K562 (cell line): ENCODE results near the gene BCAR3. TPM values are rescaled to one million over a fixed set of nuclear protein-coding genes. Genes with fewer than 3 reads are reported as not detected.

ENCODE experiments used
- ATAC-seq: fragments of 200-7000 bp; cut with Tn5 transposase; 3 replicates; pipeline ENCODE4 v1.9.1; 2020; ENCODE audit warnings: moderate library complexity
- BruUV-seq: library from RNA; stranded (reverse); fragments of 400-500 nt; replicated peaks from 2 replicates; lab custom pipeline; 2021; lab: Mats Ljungman, UMichigan
- CTCF ChIA-PET: fragments of 300-600 bp; formaldehyde crosslinking; extraction: SDS; loops from one replicate; lab custom pipeline; 2021; ENCODE audit warnings: low intra/inter-chr PET ratio; lab: Yijun Ruan, JAX
- POLR2A ChIA-PET: fragments of 300-600, 350-650 bp; sonication (Branson Sonifier 250); formaldehyde crosslinking; extraction: SDS; loops from one replicate; lab custom pipeline; 2021; ENCODE audit warnings: antibody characterized with exemption, inconsistent platforms; lab: Yijun Ruan, JAX
- DNase-seq, 4 experiments: peaks; one replicate each; pipeline versions ENCODE4 v3.0.0 to v3.0.0-alpha.2; 2011 to 2018; ENCODE audit warnings: low spot score in 3 of 4, mixed read lengths in 3 of 4; ENCODE audit errors: extremely low read depth in 1 of 4
- FAIRE-seq: peaks from 2 replicates; lab custom pipeline; 2011; peaks lifted over from hg19 to GRCh38; lab: Jason Lieb, UNC
- H2AFZ ChIP-seq: 2 replicates; pipeline ENCODE4 v1.6.0; 2011; ENCODE audit warnings: low read depth, low read length, control low read depth, inconsistent platforms
- H3K27ac ChIP-seq: fragments of 200-600 bp; 3 replicates; pipeline ENCODE4 v1.8.0; 2011; ENCODE audit warnings: low read depth, mild to moderate bottlenecking, control low read depth, inconsistent platforms, low read length, moderate library complexity, mixed read lengths; ENCODE audit errors: extremely low read depth
- H3K27me3 ChIP-seq, 2 experiments: fragments of 300-600 bp in 1 of 2; 2 replicates in 1 of 2; 3 replicates in 1 of 2; pipeline versions ENCODE4 v1.6.0 to v1.8.0; 2011; ENCODE audit warnings: inconsistent platforms in 2 of 2, low read length in 2 of 2, mild to moderate bottlenecking in 1 of 2, mixed read lengths in 1 of 2, moderate library complexity in 1 of 2; ENCODE audit not compliant: control insufficient read depth in 2 of 2, insufficient read depth in 2 of 2
- H3K36me3 ChIP-seq: fragments of 300-600 bp; 3 replicates; pipeline ENCODE4 v1.8.0; 2011; ENCODE audit warnings: mild to moderate bottlenecking, low read length, inconsistent platforms; ENCODE audit not compliant: control insufficient read depth, insufficient read depth
- H3K4me1 ChIP-seq, 2 experiments: fragments of 200-600 bp in 1 of 2; replicated peaks in 1 of 2; 2 replicates in 1 of 2; 3 replicates in 1 of 2; pipeline versions ENCODE4 v1.5.1 to v1.8.0; 2011; ENCODE audit warnings: inconsistent platforms in 2 of 2, low read length in 2 of 2, mild to moderate bottlenecking in 1 of 2, mixed read lengths in 1 of 2, moderate library complexity in 1 of 2; ENCODE audit not compliant: control insufficient read depth in 2 of 2, insufficient read depth in 2 of 2
- H3K4me2 ChIP-seq: 2 replicates; pipeline ENCODE4 v1.6.1; 2011; ENCODE audit warnings: low read length, control low read depth, inconsistent platforms, mixed read lengths; ENCODE audit not compliant: insufficient read depth
- H3K4me3 ChIP-seq: fragments of 200-600 bp; sonication (generic), shearing (Covaris generic); 2 replicates; pipeline ENCODE4 v1.5.1; 2016; ENCODE audit warnings: control low read depth, inconsistent platforms
- H3K79me2 ChIP-seq: fragments of 200-600 bp; 3 replicates; pipeline ENCODE4 v1.8.0; 2011; ENCODE audit warnings: low read length, inconsistent platforms; ENCODE audit not compliant: control insufficient read depth, insufficient read depth
- H3K9ac ChIP-seq, 2 experiments: 2 replicates each; pipeline versions ENCODE4 v1.6.0 to v1.6.1; 2011; ENCODE audit warnings: low read depth in 2 of 2, low read length in 2 of 2, control low read depth in 1 of 2, inconsistent platforms in 1 of 2, mild to moderate bottlenecking in 1 of 2, mixed read lengths in 1 of 2; ENCODE audit not compliant: insufficient read depth in 1 of 2
- H3K9me1 ChIP-seq: one replicate; pipeline ENCODE4 v1.6.0; 2011; ENCODE audit warnings: inconsistent platforms, mild to moderate bottlenecking, low read length, moderate library complexity; ENCODE audit not compliant: control insufficient read depth, insufficient read depth
- H3K9me3 ChIP-seq: replicated peaks from 2 replicates; pipeline ENCODE4 v1.5.1; 2011; ENCODE audit warnings: low read depth, low read length, inconsistent platforms; ENCODE audit not compliant: control insufficient read depth, insufficient read depth
- H4K20me1 ChIP-seq: replicated peaks from 2 replicates; pipeline ENCODE4 v1.6.1; 2011; ENCODE audit warnings: low read length, inconsistent platforms, mixed read lengths; ENCODE audit not compliant: control insufficient read depth, insufficient read depth
- HIVEP1 ChIP-seq: fragments of 250-450 bp; sonication (Bioruptor Pico); IDR thresholded peaks from 2 replicates; pipeline ENCODE4 v1.4.0; 2020; ENCODE audit warnings: mild to moderate bottlenecking
- NR2C2 ChIP-seq, 2 experiments: fragments of 200-800 bp in 1 of 2; sonication (Bioruptor generic) in 1 of 2; sonication (generic) in 1 of 2; formaldehyde crosslinking in 1 of 2; IDR thresholded peaks; 2 replicates each; pipeline versions ENCODE4 v1.6.1 to v1.8.0; 2016 to 2022; ENCODE audit warnings: mild to moderate bottlenecking in 1 of 2, missing compliant biosample characterization in 1 of 2, missing genetic modification characterization in 1 of 2, missing genetic modification reagents in 1 of 2
- PRDM10 ChIP-seq: fragments of 450-650 bp; IDR thresholded peaks from 2 replicates; pipeline ENCODE4 v1.6.1; 2018; ENCODE audit not compliant: partially characterized antibody
- RB1 ChIP-seq: fragments of 450-650 bp; IDR thresholded peaks from 2 replicates; pipeline ENCODE4 v1.6.1; 2017; ENCODE audit warnings: low read depth, mild to moderate bottlenecking
- TAF15 ChIP-seq: fragments of 200-400 bp; formaldehyde crosslinking; IDR thresholded peaks from 2 replicates; pipeline ENCODE4 v1.6.1; 2017; ENCODE audit warnings: mild to moderate bottlenecking, low read depth, low read length, moderate library complexity
- ZNF274 ChIP-seq: IDR thresholded peaks from 2 replicates; pipeline ENCODE4 v1.6.1; 2011; ENCODE audit warnings: low read depth, mild to moderate bottlenecking, low read length, moderate library complexity, borderline replicate concordance
- ZNF609 ChIP-seq: sonication (generic); formaldehyde crosslinking; IDR thresholded peaks from 2 replicates; pipeline ENCODE4 v1.8.1; 2023; ENCODE audit warnings: missing genetic modification reagents, mild to moderate bottlenecking, borderline replicate concordance
- WGBS: fragments of 100-300 bp; shearing (Covaris generic); methylation state at CpG from one replicate; pipeline ENCODE4 v1.1.6; 2016; ENCODE audit warnings: low coverage, mixed read lengths; ENCODE audit not compliant: insufficient coverage; ENCODE audit errors: missing lambda C conversion rate; 5-methylcytosine and 5-hydroxymethylcytosine counted together
- in situ Hi-C: fragments of 300-500 bp; cut with MboI; formaldehyde crosslinking; loops from 4 replicates; pipeline ENCODE4 v1.15.0; 2018; ENCODE audit warnings: inconsistent platforms, mixed read lengths
- intact Hi-C: fragments of 100-400 bp; cut with micrococcal nuclease; formaldehyde crosslinking; loops from 2 replicates; pipeline ENCODE4 v1.14.2; 2022
- polyA plus RNA-seq, 8 experiments: library from polyadenylated mRNA; depleted of rRNA in 4 of 8; stranded (reverse) in 5 of 8; unstranded in 3 of 8; fragments of >200 nt; fragmentation: Nextera tagmentation in 2 of 8; fragmentation: Illumina TruSeq in 1 of 8; extraction: Ambion mirVana in 2 of 8; extraction: Trizol in 1 of 8; gene quantifications; 2 replicates each; pipeline versions ENCODE4 v1.2.1 to v1.2.3, GENCODE V29; 2011 to 2014; ENCODE audit warnings: inconsistent platforms in 1 of 8, missing spikeins in 1 of 8
- total RNA-seq, 7 experiments: library from RNA; depleted of rRNA in 6 of 7; stranded (reverse); fragments of >200 nt in 6 of 7; fragmentation: Illumina TruSeq in 2 of 7; extraction: Trizol in 2 of 7; gene quantifications; 2 replicates each; pipeline versions ENCODE4 v1.2.1 to v1.2.3, GENCODE V29; 2011 to 2021; ENCODE audit warnings: low replicate concordance in 1 of 7
- TF ChIP-seq, protein P1 (sequence below): fragments of 450-650 bp; IDR thresholded peaks from 2 replicates; pipeline ENCODE4 v1.7.1; 2018; ENCODE audit warnings: mild to moderate bottlenecking, low read depth; ENCODE audit not compliant: partially characterized antibody

The BCAR3 gene
- total and polyA plus RNA-seq, 9 of the 15 experiments (the other 6 are each of a cell fraction or from before 2014, with no cell fraction given), result 1.8 to 6.3 (median 3.8) TPM

DNA sequence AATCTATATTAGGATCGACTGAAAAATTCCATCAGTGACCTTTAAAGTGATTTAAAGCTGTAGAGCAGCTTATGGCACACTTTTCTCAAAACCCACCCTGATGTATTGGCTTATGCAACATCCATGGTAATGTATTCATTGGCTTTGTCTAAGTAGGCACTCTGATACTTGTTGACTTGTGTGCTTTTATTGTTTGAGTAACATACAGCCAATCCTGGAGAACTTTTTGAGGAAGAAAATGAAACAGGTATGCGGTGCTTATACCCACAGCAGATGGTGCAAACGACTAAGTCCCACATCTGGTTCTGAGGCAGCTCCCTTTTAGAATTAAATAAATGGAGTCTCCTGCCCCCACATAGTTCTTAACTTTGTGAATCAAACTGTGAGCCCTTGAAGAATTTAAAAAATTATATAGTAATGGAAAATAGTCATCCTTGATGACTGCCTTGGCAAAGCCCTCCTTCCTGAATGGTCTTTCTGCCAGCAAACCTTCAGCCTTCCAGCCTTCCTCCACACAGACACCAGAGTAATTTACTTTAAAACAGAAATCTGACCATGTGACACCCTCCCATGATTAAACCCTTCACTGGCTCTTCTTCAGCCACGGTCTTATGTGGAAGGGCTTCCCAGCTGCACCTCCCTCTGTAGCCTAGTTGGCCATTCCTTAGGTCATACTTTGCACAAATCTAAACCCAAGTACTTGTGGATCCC, 116.0 kb downstream of the BCAR3 start:
- Histone ChIP-seq H3K9me1 (no peaks in the 10 kb centered on the region), H4K20me1 (no peaks in the 10 kb centered on the region), H3K4me2 (peak overlapping the region; percentile 84), H3K36me3 (no peaks in the 10 kb centered on the region; the same call in 2 of the 3 replicates), H3K4me3 (peak overlapping the region; percentile 25; the same call in 1 of the 2 replicates), H3K27ac (no peak overlapping the region), H3K27me3 (no peaks in the 10 kb centered on the region), H3K9ac (peak overlapping the region; percentile 60 to 76; a peak in 2 of 4 replicates), H3K9me3 (no peaks in the 10 kb centered on the region), H2AFZ (peak overlapping the region; percentile 42), H3K79me2 (peaks cover 6% of the 10 kb centered on the region; the same call in 2 of the 3 replicates), H3K4me1 (peaks cover 11 to 17% of the 10 kb centered on the region in 2 experiments)
- DNase-seq, result no peak
- intact Hi-C loops, result loop anchor here (10.0 kb wide), 1 partner anchor 61 kb away; no protein-coding TSS in a partner anchor
- in situ Hi-C loops, result no loop called here
- ChIA-PET POLR2A (interaction anchor here (0.6 to 2.2 kb wide), 2 partner anchors 10 to 65 kb away, joined by 3 to 6 read pairs; no protein-coding TSS in a partner anchor), CTCF (no interaction called here)
- WGBS, result 62% methylated on average over 4 of the region's 4 CpGs
- no peak for ATAC-seq
- no peak for FAIRE-seq
- BruUV-seq, result no TSS peak
- TF ChIP-seq ZNF609 (CRISPR knock-in tag), result no peak
- no peak for TF ChIP-seq TAF15
- no peak for TF ChIP-seq NR2C2 (CRISPR knock-in tag; IDR thresholded peaks at IDR 0.05)
- no peak for TF ChIP-seq NR2C2 (tag; IDR thresholded peaks at IDR 0.05)
- no peak for TF ChIP-seq PRDM10
- TF ChIP-seq RB1, result no peak
- TF ChIP-seq ZNF274, result no peak
- no peak for TF ChIP-seq HIVEP1 (CRISPR knock-in tag)
- TF ChIP-seq, protein P1, sequence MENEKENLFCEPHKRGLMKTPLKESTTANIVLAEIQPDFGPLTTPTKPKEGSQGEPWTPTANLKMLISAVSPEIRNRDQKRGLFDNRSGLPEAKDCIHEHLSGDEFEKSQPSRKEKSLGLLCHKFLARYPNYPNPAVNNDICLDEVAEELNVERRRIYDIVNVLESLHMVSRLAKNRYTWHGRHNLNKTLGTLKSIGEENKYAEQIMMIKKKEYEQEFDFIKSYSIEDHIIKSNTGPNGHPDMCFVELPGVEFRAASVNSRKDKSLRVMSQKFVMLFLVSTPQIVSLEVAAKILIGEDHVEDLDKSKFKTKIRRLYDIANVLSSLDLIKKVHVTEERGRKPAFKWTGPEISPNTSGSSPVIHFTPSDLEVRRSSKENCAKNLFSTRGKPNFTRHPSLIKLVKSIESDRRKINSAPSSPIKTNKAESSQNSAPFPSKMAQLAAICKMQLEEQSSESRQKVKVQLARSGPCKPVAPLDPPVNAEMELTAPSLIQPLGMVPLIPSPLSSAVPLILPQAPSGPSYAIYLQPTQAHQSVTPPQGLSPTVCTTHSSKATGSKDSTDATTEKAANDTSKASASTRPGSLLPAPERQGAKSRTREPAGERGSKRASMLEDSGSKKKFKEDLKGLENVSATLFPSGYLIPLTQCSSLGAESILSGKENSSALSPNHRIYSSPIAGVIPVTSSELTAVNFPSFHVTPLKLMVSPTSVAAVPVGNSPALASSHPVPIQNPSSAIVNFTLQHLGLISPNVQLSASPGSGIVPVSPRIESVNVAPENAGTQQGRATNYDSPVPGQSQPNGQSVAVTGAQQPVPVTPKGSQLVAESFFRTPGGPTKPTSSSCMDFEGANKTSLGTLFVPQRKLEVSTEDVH, result no peak
